Ovary (tissue), 3 donors: Measurements from ENCODE around the gene GAS6.

Experiments used
- CTCF ChIP-seq, 3 donors: fragments of 450-650 bp in 2 of 3; fragments of 200-600 bp in 1 of 3; IDR thresholded peaks; one replicate each; pipeline versions ENCODE4 v1.5.1 to v1.8.0; 2016 to 2022; ENCODE audit warnings: antibody characterized with exemption in 3 of 3, mild to moderate bottlenecking in 1 of 3
- EP300 ChIP-seq: sonication (generic); formaldehyde crosslinking; IDR thresholded peaks from one replicate; pipeline ENCODE4 v1.6.1; 2017; ENCODE audit warnings: antibody characterized with exemption
- POLR2A ChIP-seq: fragments of 450-650 bp; IDR thresholded peaks from one replicate; pipeline ENCODE4 v1.6.1; 2017; ENCODE audit warnings: antibody characterized with exemption, mild to moderate bottlenecking, moderate library complexity
- donor health status: DM: no; HTN: no; CAD: no.

GRCh38 chr13:113806104-113806471, 57.8 kb downstream of the GAS6 start:
- TF ChIP-seq CTCF (IDR thresholded peaks at IDR 0.05) (no peak), POLR2A (no peak), EP300 (no peak)
